A549 (cell line): ENCODE results near the gene NUDT1.
"Not testable (repeated sequence)": the region's sequence is repeated elsewhere in the genome, so short reads cannot be mapped to it uniquely, and the experiment has no call there.

Experiments
- BCL3 ChIP-seq: fragments of >200 bp; sonication (Bioruptor Twin); formaldehyde crosslinking; IDR thresholded peaks from 3 replicates; pipeline ENCODE4 v1.6.1; 2016
- CBX8 ChIP-seq: fragments of 200-600 bp; sonication (generic); IDR thresholded peaks from 2 replicates; pipeline ENCODE4 v1.6.1; 2016
- CHD2 ChIP-seq: fragments of 150-350 bp; IDR thresholded peaks from 2 replicates; pipeline ENCODE4 v1.6.1; 2014; ENCODE audit warnings: low read length; ENCODE audit not compliant: partially characterized antibody
- CTCF ChIP-seq: fragments of >200 bp; sonication (Bioruptor Twin); formaldehyde crosslinking; IDR thresholded peaks from 3 replicates; pipeline ENCODE4 v1.5.1; 2016
- USF2 ChIP-seq: fragments of 450-650 bp; IDR thresholded peaks from 2 replicates; pipeline ENCODE4 v1.6.1; 2014; ENCODE audit warnings: antibody characterized with exemption

GRCh38 chr7:2269089-2269990 lies 27.3 kb downstream of the NUDT1 start:
- TF ChIP-seq BCL3, CHD2, CTCF, USF2, CBX8: not testable (repeated sequence)
